ENCODE measurements around the gene HOXD3.

The HOXD3 gene

DNA sequence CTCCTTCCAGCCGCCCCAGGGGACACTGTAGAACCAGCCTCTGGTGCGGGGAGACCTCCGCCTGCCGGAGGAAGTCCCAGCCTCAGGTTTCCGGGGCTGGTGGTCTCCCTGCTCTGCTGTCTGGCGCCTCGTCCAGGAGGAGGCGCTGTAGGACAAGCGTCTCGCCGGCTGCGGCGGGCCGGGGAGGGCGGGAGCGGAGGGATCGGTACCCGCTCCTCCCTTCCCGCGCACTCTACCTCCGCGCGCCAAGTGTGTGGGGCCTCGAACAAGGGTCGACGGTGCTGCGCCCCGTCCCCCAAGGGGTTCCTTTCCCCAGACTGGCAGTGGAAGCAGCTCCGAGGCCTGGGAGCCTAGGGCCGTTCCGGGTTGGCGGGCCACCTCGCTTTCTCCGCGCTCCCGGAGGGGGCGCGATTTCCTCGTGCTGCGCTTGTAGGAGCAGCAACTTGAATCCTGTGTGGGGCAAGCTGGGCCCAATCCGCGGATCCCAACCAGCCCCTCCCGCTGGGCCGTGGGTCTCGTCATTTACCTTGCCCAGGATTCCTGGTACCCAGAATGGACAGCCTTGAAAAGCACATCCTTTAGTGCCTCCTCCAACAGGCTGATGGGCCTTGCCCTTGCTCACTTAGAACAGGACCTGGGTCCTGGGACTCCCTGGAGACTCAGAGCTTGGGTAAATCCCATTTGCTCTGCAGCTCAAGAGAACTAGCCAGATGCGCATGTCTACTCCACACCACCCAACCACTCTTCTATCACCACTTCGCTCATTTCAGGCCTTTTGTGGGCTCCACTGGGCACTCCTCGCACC lies 16.4 kb upstream of the HOXD3 start:
- Histone ChIP-seq H3K9me2 (replicated peaks; ENCODE audit: insufficient read depth, low read length) (no peaks in the 10 kb centered on the region), H3K9ac (ENCODE audit: low read length) (peak overlapping the region; percentile 52; the same call in 1 of the 2 replicates), H3K79me2 (ENCODE audit: low read length) (no peaks in the 10 kb centered on the region), H3K4me2 (ENCODE audit: low read depth, low read length) (peak overlapping the region; percentile 57), H3K4me3 (ENCODE audit: low read length) (peak overlapping the region; percentile 74), H3K9me3 (replicated peaks; ENCODE audit: insufficient read depth, low read length) (no peaks in the 10 kb centered on the region), H3F3A (ENCODE audit: insufficient read depth, low read length) (no peaks in the 10 kb centered on the region), H4K20me1 (ENCODE audit: insufficient read depth, low read length) (no peaks in the 10 kb centered on the region), H3K36me3 (replicated peaks; ENCODE audit: insufficient read depth, low read length) (no peaks in the 10 kb centered on the region), H3K27ac (ENCODE audit: low read length) (no peak overlapping the region), H2AFZ (ENCODE audit: low read length) (peak overlapping the region; percentile 88), H3K4me1 (ENCODE audit: low read length) (peaks cover 13% of the 10 kb centered on the region), H3K27me3 (replicated peaks; ENCODE audit: insufficient read depth, low read length) (0 out of 2 replicates have a peak, but pooled peaks cover 3% of the 10 kb centered on the region)
- TF ChIP-seq EZH2phosphoT487 (IDR thresholded peaks at IDR 0.05; ENCODE audit: low read length), result no peak
- TF ChIP-seq, protein P1, sequence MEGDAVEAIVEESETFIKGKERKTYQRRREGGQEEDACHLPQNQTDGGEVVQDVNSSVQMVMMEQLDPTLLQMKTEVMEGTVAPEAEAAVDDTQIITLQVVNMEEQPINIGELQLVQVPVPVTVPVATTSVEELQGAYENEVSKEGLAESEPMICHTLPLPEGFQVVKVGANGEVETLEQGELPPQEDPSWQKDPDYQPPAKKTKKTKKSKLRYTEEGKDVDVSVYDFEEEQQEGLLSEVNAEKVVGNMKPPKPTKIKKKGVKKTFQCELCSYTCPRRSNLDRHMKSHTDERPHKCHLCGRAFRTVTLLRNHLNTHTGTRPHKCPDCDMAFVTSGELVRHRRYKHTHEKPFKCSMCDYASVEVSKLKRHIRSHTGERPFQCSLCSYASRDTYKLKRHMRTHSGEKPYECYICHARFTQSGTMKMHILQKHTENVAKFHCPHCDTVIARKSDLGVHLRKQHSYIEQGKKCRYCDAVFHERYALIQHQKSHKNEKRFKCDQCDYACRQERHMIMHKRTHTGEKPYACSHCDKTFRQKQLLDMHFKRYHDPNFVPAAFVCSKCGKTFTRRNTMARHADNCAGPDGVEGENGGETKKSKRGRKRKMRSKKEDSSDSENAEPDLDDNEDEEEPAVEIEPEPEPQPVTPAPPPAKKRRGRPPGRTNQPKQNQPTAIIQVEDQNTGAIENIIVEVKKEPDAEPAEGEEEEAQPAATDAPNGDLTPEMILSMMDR (IDR thresholded peaks at IDR 0.05; ENCODE audit: low read length), result peak; percentile 82
- peak; percentile 74 for DNase-seq

DNA sequence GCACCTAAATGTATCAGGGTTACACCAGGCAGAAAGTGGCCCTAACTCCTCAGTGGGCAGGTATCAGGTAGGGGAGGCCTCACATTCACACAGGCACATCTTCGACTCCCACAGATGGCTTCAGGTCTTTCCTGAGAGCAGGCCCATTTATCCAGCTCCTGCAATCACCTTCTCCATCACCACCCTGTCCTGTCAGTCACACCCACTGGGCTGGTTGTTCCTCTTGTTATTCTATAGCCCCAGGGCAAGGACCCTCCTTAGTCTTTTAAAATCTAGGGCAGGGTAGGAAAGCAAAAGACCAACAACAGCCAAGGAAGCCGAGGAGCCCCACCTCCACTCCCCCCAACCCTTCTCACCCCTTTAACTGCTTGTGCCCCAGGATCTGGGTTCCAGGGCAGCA lies 14.8 kb upstream of the HOXD3 start:
- Histone ChIP-seq H3K4me1 (ENCODE audit: low read length) (peaks cover 8% of the 10 kb centered on the region), H3K27me3 (replicated peaks; ENCODE audit: insufficient read depth, low read length) (0 out of 2 replicates have a peak, but pooled peaks cover 3% of the 10 kb centered on the region), H3K9me2 (replicated peaks; ENCODE audit: insufficient read depth, low read length) (no peaks in the 10 kb centered on the region), H3K36me3 (replicated peaks; ENCODE audit: insufficient read depth, low read length) (no peaks in the 10 kb centered on the region), H3K9me3 (replicated peaks; ENCODE audit: insufficient read depth, low read length) (no peaks in the 10 kb centered on the region), H2AFZ (ENCODE audit: low read length) (no peak overlapping the region), H3K27ac (ENCODE audit: low read length) (no peak overlapping the region), H3K9ac (ENCODE audit: low read length) (no peak overlapping the region), H3K79me2 (ENCODE audit: low read length) (no peaks in the 10 kb centered on the region), H3K4me2 (ENCODE audit: low read depth, low read length) (no peak overlapping the region), H3F3A (ENCODE audit: insufficient read depth, low read length) (no peaks in the 10 kb centered on the region), H4K20me1 (ENCODE audit: insufficient read depth, low read length) (no peaks in the 10 kb centered on the region), H3K4me3 (ENCODE audit: low read length) (no peak overlapping the region)
- no peak for TF ChIP-seq EZH2phosphoT487 (IDR thresholded peaks at IDR 0.05; ENCODE audit: low read length)
- TF ChIP-seq, protein P1 (IDR thresholded peaks at IDR 0.05; ENCODE audit: low read length), result no peak
- no peak for TF ChIP-seq EZH2 (optimal IDR thresholded peaks at IDR 0.05; ENCODE audit: low read depth, low read length)
- DNase-seq, result no peak

DNA sequence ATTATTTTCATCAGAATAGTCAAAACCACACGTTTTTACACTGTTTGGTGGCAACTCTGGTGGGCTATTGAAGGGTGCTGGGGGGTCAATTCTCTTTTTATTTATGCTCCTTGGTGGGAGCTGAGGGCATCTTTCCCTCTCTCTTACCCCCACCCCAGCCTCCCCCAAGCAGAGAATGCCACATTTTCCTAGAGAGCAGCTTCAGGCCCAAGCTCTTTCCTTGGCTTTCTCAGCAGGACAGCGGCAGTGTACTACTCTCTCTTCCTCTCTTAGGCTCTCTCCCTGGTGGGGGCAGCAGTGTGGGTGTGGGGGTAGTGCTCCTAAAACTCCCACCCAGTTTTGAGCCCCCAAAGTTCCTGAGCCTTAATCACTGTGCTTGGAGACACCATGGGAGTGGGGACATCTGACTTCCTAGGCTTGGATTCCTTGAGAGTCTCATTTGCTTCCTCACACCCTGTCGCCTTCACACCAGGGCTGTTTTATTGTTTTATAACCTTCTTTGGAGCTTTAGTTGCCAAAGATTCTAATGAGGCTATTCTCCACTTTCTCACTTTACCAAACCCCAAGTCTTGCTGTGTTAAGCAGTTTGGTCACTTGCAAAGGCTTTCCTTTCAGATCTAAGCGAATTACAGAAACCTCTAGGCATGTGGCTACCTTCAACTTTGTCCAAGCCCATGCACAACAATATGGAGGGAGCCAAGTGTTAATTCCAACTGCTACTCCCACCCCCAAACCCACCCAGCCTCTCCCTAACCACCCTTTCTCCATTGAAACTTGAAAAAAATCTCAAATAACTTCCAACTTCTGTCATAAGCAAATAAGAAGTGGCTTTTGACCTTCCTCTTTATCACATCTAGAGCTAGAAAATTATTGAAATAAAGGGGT lies 11.8 kb upstream of the HOXD3 start:
- no peak overlapping the region for H3K4me2 ChIP-seq (ENCODE audit: low read depth, low read length)
- H3K9me3 ChIP-seq (replicated peaks; ENCODE audit: insufficient read depth, low read length), result no peaks in the 10 kb centered on the region
- TF ChIP-seq EZH2 (optimal IDR thresholded peaks at IDR 0.05; ENCODE audit: low read depth, low read length) (no peak), EZH2phosphoT487 (IDR thresholded peaks at IDR 0.05; ENCODE audit: low read length) (no peak)
- TF ChIP-seq, protein P1 (IDR thresholded peaks at IDR 0.05; ENCODE audit: low read length), result no peak
- H3K9me2 ChIP-seq (replicated peaks; ENCODE audit: insufficient read depth, low read length), result no peaks in the 10 kb centered on the region
- no peaks in the 10 kb centered on the region for H3K36me3 ChIP-seq (replicated peaks; ENCODE audit: insufficient read depth, low read length)
- no peaks in the 10 kb centered on the region for H3K4me1 ChIP-seq (ENCODE audit: low read length)
- no peak overlapping the region for H3K9ac ChIP-seq (ENCODE audit: low read length)
- DNase-seq, result no peak
- H3F3A ChIP-seq (ENCODE audit: insufficient read depth, low read length), result no peaks in the 10 kb centered on the region
- H3K27ac ChIP-seq (ENCODE audit: low read length), result no peak overlapping the region
- H4K20me1 ChIP-seq (ENCODE audit: insufficient read depth, low read length), result no peaks in the 10 kb centered on the region
- H3K4me3 ChIP-seq (ENCODE audit: low read length), result no peak overlapping the region
- H2AFZ ChIP-seq (ENCODE audit: low read length), result no peak overlapping the region
- H3K27me3 ChIP-seq (replicated peaks; ENCODE audit: insufficient read depth, low read length), result peaks cover 11% of the 10 kb centered on the region
- H3K79me2 ChIP-seq (ENCODE audit: low read length), result no peaks in the 10 kb centered on the region
